22Rv1 (cell line): Measurements from ENCODE around the gene RNLS.

Source experiments
- CTCF ChIP-seq: fragments of 450-650 bp; IDR thresholded peaks from 2 replicates; pipeline ENCODE4 v1.5.1; 2017; ENCODE audit warnings: mild to moderate bottlenecking
- ZFX ChIP-seq: fragments of 450-650 bp; IDR thresholded peaks from 2 replicates; pipeline ENCODE4 v1.6.1; 2017; ENCODE audit warnings: antibody characterized with exemption, borderline replicate concordance

- no peak for TF ChIP-seq CTCF
- TF ChIP-seq ZFX = no peak
Observed at GRCh38 chr10:88270871-88271713, 312.0 kb downstream of the RNLS start.
